ENCODE data around the gene TENT4A.

TENT4A gene

GRCh38 chr5:6720561-6720921 is 7.3 kb downstream of the TENT4A start:
- DNase-seq (ENCODE audit: low read depth) = no peak
- TF ChIP-seq CTCF (IDR thresholded peaks at IDR 0.05; ENCODE audit: low read length, missing control alignments) = no peak

GRCh38 chr5:6721442-6721841 is 8.2 kb downstream of the TENT4A start:
- peak overlapping the region; percentile 40 for H3K4me3 ChIP-seq (replicated peaks; ENCODE audit: low read depth, low read length)
- no peak for TF ChIP-seq CTCF (IDR thresholded peaks at IDR 0.05; ENCODE audit: low read length, missing control alignments)
- no peak for DNase-seq (ENCODE audit: low read depth)

More at GRCh38 chr5:6720561-6720921, 7.3 kb downstream of the TENT4A start:
- no peak overlapping the region for H3K4me3 ChIP-seq (replicated peaks; ENCODE audit: low read depth, low read length)

- H3K4me3 ChIP-seq (replicated peaks; ENCODE audit: low read depth, low read length) = peak overlapping the region; percentile 40
- TF ChIP-seq CTCF (IDR thresholded peaks at IDR 0.05; ENCODE audit: low read length, missing control alignments) = no peak
- no peak for DNase-seq (ENCODE audit: low read depth)
These were observed 8.8 kb downstream of the TENT4A start for GRCh38 chr5:6722015-6722414.

- DNase-seq (ENCODE audit: low read depth) = no peak
- H3K4me3 ChIP-seq (replicated peaks; ENCODE audit: low read depth, low read length) = no peak overlapping the region
- no peak for TF ChIP-seq CTCF (IDR thresholded peaks at IDR 0.05; ENCODE audit: low read length, missing control alignments)
These were observed 10.0 kb downstream of the TENT4A start for GRCh38 chr5:6723122-6723815.

GRCh38 chr5:6723816-6724300 is 10.6 kb downstream of the TENT4A start:
- no peak for DNase-seq (ENCODE audit: low read depth)
- no peak for TF ChIP-seq CTCF (IDR thresholded peaks at IDR 0.05; ENCODE audit: low read length, missing control alignments)
- H3K4me3 ChIP-seq (replicated peaks; ENCODE audit: low read depth, low read length) = no peak overlapping the region

GRCh38 chr5:6724321-6724929 is 11.2 kb downstream of the TENT4A start:
- no peak overlapping the region for H3K4me3 ChIP-seq (replicated peaks; ENCODE audit: low read depth, low read length)
- DNase-seq (ENCODE audit: low read depth) = no peak
- no peak for TF ChIP-seq CTCF (IDR thresholded peaks at IDR 0.05; ENCODE audit: low read length, missing control alignments)

Measured in fibroblast of pulmonary artery (primary cell).